Measurements from ENCODE around the gene RARB. TPM values are rescaled to one million over a fixed set of nuclear protein-coding genes. Genes with fewer than 3 reads are reported as not detected.

RARB gene
- total and polyA plus RNA-seq, 2 donors (not counting 1 experiment from before 2014, with no cell fraction given) = 9.4 to 13.3 TPM

GRCh38 chr3:25513642-25514266 is 85.7 kb downstream of the RARB start:
- Histone ChIP-seq H3K36me3 (ENCODE audit: control insufficient read depth, insufficient read depth, low read length) (no peaks in the 10 kb centered on the region), H3K27ac (ENCODE audit: insufficient read depth, low read length) (no peak overlapping the region), H3K4me1 (ENCODE audit: control insufficient read depth, extremely low read depth, insufficient read depth, low read length) (no peaks in the 10 kb centered on the region), H3K4me3 (replicated peaks in 1 of 4; ENCODE audit: control extremely low read depth in 1 of 4, insufficient read depth in 1 of 4, low read depth in 3 of 4, low read length in 4 of 4) (no peak overlapping the region), H3K79me2 (ENCODE audit: control insufficient read depth, insufficient read depth, low read length) (no peaks in the 10 kb centered on the region), H3K9me3 (ENCODE audit: control insufficient read depth, insufficient read depth, low read depth, low read length) (no peaks in the 10 kb centered on the region), H4K20me1 (ENCODE audit: control insufficient read depth, extremely low read depth, insufficient read depth, low read length) (no peaks in the 10 kb centered on the region), H3K4me2 (ENCODE audit: extremely low read depth, insufficient read depth, low read length) (no peak overlapping the region), H3K27me3 (ENCODE audit: control insufficient read depth, insufficient read depth, low read length) (no peaks in the 10 kb centered on the region), H2AFZ (ENCODE audit: low read length) (no peak overlapping the region), H3K9ac (ENCODE audit: insufficient read depth, low read length) (no peak overlapping the region)
- no peak for DNase-seq (ENCODE audit: low read depth in 2 of 2)
- TF ChIP-seq EZH2 (IDR thresholded peaks at IDR 0.05; ENCODE audit: low read length, missing control alignments) (no peak), CTCF (conservative IDR thresholded peaks at IDR 0.05 in 1 of 2, IDR thresholded peaks at IDR 0.05 in 1 of 2; ENCODE audit: low read depth in 1 of 2, low read length in 2 of 2) (no peak)

- Histone ChIP-seq H3K4me2 (ENCODE audit: extremely low read depth, insufficient read depth, low read length) (no peak overlapping the region), H2AFZ (ENCODE audit: low read length) (no peak overlapping the region), H3K27ac (ENCODE audit: insufficient read depth, low read length) (no peak overlapping the region), H3K36me3 (ENCODE audit: control insufficient read depth, insufficient read depth, low read length) (no peaks in the 10 kb centered on the region), H3K9ac (ENCODE audit: insufficient read depth, low read length) (no peak overlapping the region), H3K79me2 (ENCODE audit: control insufficient read depth, insufficient read depth, low read length) (no peaks in the 10 kb centered on the region), H3K9me3 (ENCODE audit: control insufficient read depth, insufficient read depth, low read depth, low read length) (no peaks in the 10 kb centered on the region), H3K4me1 (ENCODE audit: control insufficient read depth, extremely low read depth, insufficient read depth, low read length) (no peaks in the 10 kb centered on the region), H3K4me3 (replicated peaks in 1 of 4; ENCODE audit: control extremely low read depth in 1 of 4, insufficient read depth in 1 of 4, low read depth in 3 of 4, low read length in 4 of 4) (no peak overlapping the region), H3K27me3 (ENCODE audit: control insufficient read depth, insufficient read depth, low read length) (no peaks in the 10 kb centered on the region), H4K20me1 (ENCODE audit: control insufficient read depth, extremely low read depth, insufficient read depth, low read length) (no peaks in the 10 kb centered on the region)
- peak; percentile 40 to 42 for DNase-seq (ENCODE audit: low read depth in 2 of 2)
- TF ChIP-seq EZH2 (IDR thresholded peaks at IDR 0.05; ENCODE audit: low read length, missing control alignments) (no peak), CTCF (conservative IDR thresholded peaks at IDR 0.05 in 1 of 2, IDR thresholded peaks at IDR 0.05 in 1 of 2; ENCODE audit: low read depth in 1 of 2, low read length in 2 of 2) (no peak)
These were observed 87.1 kb downstream of the RARB start for GRCh38 chr3:25515171-25515570.

GRCh38 chr3:25520926-25521559 is 93.0 kb downstream of the RARB start:
- H3K4me2 ChIP-seq (ENCODE audit: extremely low read depth, insufficient read depth, low read length) = no peak overlapping the region
- TF ChIP-seq EZH2 (IDR thresholded peaks at IDR 0.05; ENCODE audit: low read length, missing control alignments) (no peak), CTCF (conservative IDR thresholded peaks at IDR 0.05 in 1 of 2, IDR thresholded peaks at IDR 0.05 in 1 of 2; ENCODE audit: low read depth in 1 of 2, low read length in 2 of 2) (no peak)
- no peak overlapping the region for H2AFZ ChIP-seq (ENCODE audit: low read length)
- H3K27ac ChIP-seq (ENCODE audit: insufficient read depth, low read length) = no peak overlapping the region
- no peak overlapping the region for H3K4me3 ChIP-seq (replicated peaks in 1 of 4; ENCODE audit: control extremely low read depth in 1 of 4, insufficient read depth in 1 of 4, low read depth in 3 of 4, low read length in 4 of 4)
- no peaks in the 10 kb centered on the region for H3K36me3 ChIP-seq (ENCODE audit: control insufficient read depth, insufficient read depth, low read length)
- no peak overlapping the region for H3K9ac ChIP-seq (ENCODE audit: insufficient read depth, low read length)
- no peaks in the 10 kb centered on the region for H3K27me3 ChIP-seq (ENCODE audit: control insufficient read depth, insufficient read depth, low read length)
- no peaks in the 10 kb centered on the region for H3K9me3 ChIP-seq (ENCODE audit: control insufficient read depth, insufficient read depth, low read depth, low read length)
- H3K4me1 ChIP-seq (ENCODE audit: control insufficient read depth, extremely low read depth, insufficient read depth, low read length) = no peaks in the 10 kb centered on the region
- no peaks in the 10 kb centered on the region for H4K20me1 ChIP-seq (ENCODE audit: control insufficient read depth, extremely low read depth, insufficient read depth, low read length)
- no peaks in the 10 kb centered on the region for H3K79me2 ChIP-seq (ENCODE audit: control insufficient read depth, insufficient read depth, low read length)
- DNase-seq (ENCODE audit: low read depth in 2 of 2) = no peak

Measured in fibroblast of lung (primary cell).